NT2/D1 (cell line): ENCODE data around the gene C1QTNF3.
"Not testable (repeated sequence)": the region's sequence is repeated elsewhere in the genome, so short reads cannot be mapped to it uniquely, and the experiment has no call there.

ENCODE experiments used
- SUZ12 ChIP-seq: IDR thresholded peaks from 2 replicates; pipeline ENCODE4 v1.6.1; 2011; ENCODE audit not compliant: insufficient read length, insufficient read depth; ENCODE audit errors: extremely low read depth
- YY1 ChIP-seq: IDR thresholded peaks from 2 replicates; pipeline ENCODE4 v1.6.1; 2011; ENCODE audit not compliant: insufficient read length, insufficient read depth
- ZNF274 ChIP-seq: IDR thresholded peaks from 2 replicates; pipeline ENCODE4 v1.6.1; 2011; ENCODE audit warnings: mild to moderate bottlenecking, low read depth, low read length

DNA sequence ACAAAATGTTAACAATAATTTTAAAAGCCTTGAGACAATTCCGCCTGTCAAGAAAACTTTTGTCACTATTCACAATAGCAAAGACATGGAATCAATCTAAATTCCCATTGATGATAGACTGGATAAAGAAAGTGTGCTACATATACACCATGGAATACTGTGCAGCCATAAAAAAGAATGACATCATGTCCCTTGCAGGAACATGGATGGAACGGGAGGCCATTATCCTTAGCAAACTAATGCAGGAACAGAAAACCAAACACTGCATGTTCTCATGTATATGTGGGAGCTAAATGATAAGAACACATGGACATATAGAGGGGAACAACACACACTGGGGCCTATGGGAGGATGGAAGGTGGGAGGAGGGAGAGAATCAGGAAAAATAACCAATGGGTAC lies 12.4 kb downstream of the C1QTNF3 start:
- TF ChIP-seq YY1, ZNF274, SUZ12: not testable (repeated sequence)
